ENCODE data around the gene DSCAML1. TPM values are rescaled to one million over a fixed set of nuclear protein-coding genes. Genes with fewer than 3 reads are reported as not detected.

Gene DSCAML1
- total RNA-seq, 1 experiment from 2014 or later, result not detected

DNA sequence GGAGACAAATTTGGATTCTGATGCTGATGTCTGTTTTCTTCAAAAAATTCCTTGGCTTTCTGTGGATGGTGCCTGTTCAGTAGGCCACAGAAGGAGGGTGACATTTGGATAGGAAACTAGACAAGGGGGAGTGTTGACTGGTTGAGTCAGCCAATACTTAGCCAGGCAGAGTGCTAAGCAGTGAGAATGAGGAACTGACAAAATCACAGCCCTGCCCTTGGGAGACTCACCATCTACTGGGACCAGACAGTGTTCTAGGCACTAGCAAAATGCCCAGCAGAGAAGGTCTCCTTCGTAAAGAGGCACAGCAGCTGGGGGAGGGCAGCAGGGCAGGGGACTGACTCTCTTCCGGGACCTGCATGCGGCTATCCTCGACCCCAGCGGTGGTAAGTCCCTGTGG, 190.2 kb downstream of the DSCAML1 start:
- no peaks in the 10 kb centered on the region for H3K9me2 ChIP-seq (replicated peaks; ENCODE audit: low read length)
- POLR2A ChIA-PET (ENCODE audit: unreplicated experiment), result no interaction called here
- H3K4me1 ChIP-seq (ENCODE audit: insufficient read depth, low read length), result no peaks in the 10 kb centered on the region
- H3K9me3 ChIP-seq (ENCODE audit: low read length), result no peaks in the 10 kb centered on the region
- H3K27ac ChIP-seq (ENCODE audit: low read length), result no peak overlapping the region
- no peak overlapping the region for H3K9ac ChIP-seq (ENCODE audit: low read length)
- no peak overlapping the region for H3K4me3 ChIP-seq (ENCODE audit: low read length)
- ATAC-seq (no peak), DNase-seq (no peak)
- no peak overlapping the region for H2AFZ ChIP-seq (ENCODE audit: low read length)
- CTCF ChIA-PET, result no interaction called here
- H4K20me1 ChIP-seq (ENCODE audit: low read length), result no peaks in the 10 kb centered on the region
- TF ChIP-seq EZH2phosphoT487 (IDR thresholded peaks at IDR 0.05; ENCODE audit: borderline replicate concordance, low read length) (no peak), EZH2 (IDR thresholded peaks at IDR 0.05; ENCODE audit: low read length, unreplicated experiment) (no peak), CTCF (conservative IDR thresholded peaks at IDR 0.05; ENCODE audit: low read depth, low read length) (no peak)
- H3K4me2 ChIP-seq (ENCODE audit: low read length), result no peak overlapping the region
- no peaks in the 10 kb centered on the region for H3K79me2 ChIP-seq (ENCODE audit: low read length)
- no peaks in the 10 kb centered on the region for H3K36me3 ChIP-seq (ENCODE audit: low read depth, low read length)
- no peaks in the 10 kb centered on the region for H3F3A ChIP-seq (ENCODE audit: low read length, unreplicated experiment)
- no TSS peak for BruUV-seq (replicated peaks)
- H3K27me3 ChIP-seq (ENCODE audit: low read length), result peaks cover 89% of the 10 kb centered on the region
- intact Hi-C loops (cut with micrococcal nuclease), result no loop called here

DNA sequence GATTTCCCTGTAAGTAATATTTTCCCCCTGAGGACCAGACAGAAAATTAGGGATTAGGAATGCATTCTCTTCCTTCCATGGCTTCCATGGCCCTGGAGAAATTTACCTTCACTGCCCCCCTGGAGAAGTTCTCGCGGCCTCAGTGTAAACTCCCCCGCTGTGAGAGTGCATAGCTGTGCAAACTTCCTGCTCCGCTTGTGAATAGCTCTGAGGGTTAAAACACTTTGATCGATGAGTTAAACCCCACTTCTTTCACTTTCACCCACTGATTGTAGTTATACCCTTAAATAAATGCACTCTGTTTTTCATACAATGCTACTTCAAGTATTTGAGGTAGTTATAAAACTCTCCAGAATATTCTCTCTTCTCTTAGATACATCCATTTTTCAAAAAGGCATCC, 190.8 kb downstream of the DSCAML1 start:
- H3K27ac ChIP-seq (ENCODE audit: low read length), result no peak overlapping the region
- CTCF ChIA-PET, result no interaction called here
- ATAC-seq (no peak), DNase-seq (no peak)
- no peaks in the 10 kb centered on the region for H3F3A ChIP-seq (ENCODE audit: low read length, unreplicated experiment)
- no peak overlapping the region for H2AFZ ChIP-seq (ENCODE audit: low read length)
- no peaks in the 10 kb centered on the region for H4K20me1 ChIP-seq (ENCODE audit: low read length)
- TF ChIP-seq EZH2 (IDR thresholded peaks at IDR 0.05; ENCODE audit: low read length, unreplicated experiment) (no peak), CTCF (conservative IDR thresholded peaks at IDR 0.05; ENCODE audit: low read depth, low read length) (no peak), EZH2phosphoT487 (IDR thresholded peaks at IDR 0.05; ENCODE audit: borderline replicate concordance, low read length) (no peak)
- intact Hi-C loops (cut with micrococcal nuclease), result no loop called here
- H3K79me2 ChIP-seq (ENCODE audit: low read length), result no peaks in the 10 kb centered on the region
- H3K4me1 ChIP-seq (ENCODE audit: insufficient read depth, low read length), result no peaks in the 10 kb centered on the region
- no peaks in the 10 kb centered on the region for H3K9me2 ChIP-seq (replicated peaks; ENCODE audit: low read length)
- H3K27me3 ChIP-seq (ENCODE audit: low read length), result peaks cover 89% of the 10 kb centered on the region
- BruUV-seq (replicated peaks), result no TSS peak
- H3K4me2 ChIP-seq (ENCODE audit: low read length), result no peak overlapping the region
- no peaks in the 10 kb centered on the region for H3K36me3 ChIP-seq (ENCODE audit: low read depth, low read length)
- H3K4me3 ChIP-seq (ENCODE audit: low read length), result no peak overlapping the region
- H3K9ac ChIP-seq (ENCODE audit: low read length), result no peak overlapping the region
- H3K9me3 ChIP-seq (ENCODE audit: low read length), result no peaks in the 10 kb centered on the region
- POLR2A ChIA-PET (ENCODE audit: unreplicated experiment), result no interaction called here

GRCh38 chr11:117605331-117605730, 191.7 kb downstream of the DSCAML1 start:
- Histone ChIP-seq H3K4me2 (ENCODE audit: low read length) (no peak overlapping the region), H3K36me3 (ENCODE audit: low read depth, low read length) (no peaks in the 10 kb centered on the region), H3K27ac (ENCODE audit: low read length) (no peak overlapping the region), H3K9me2 (replicated peaks; ENCODE audit: low read length) (no peaks in the 10 kb centered on the region), H3F3A (ENCODE audit: low read length, unreplicated experiment) (no peaks in the 10 kb centered on the region), H3K4me3 (ENCODE audit: low read length) (no peak overlapping the region), H3K27me3 (ENCODE audit: low read length) (peaks cover 88% of the 10 kb centered on the region), H3K9me3 (ENCODE audit: low read length) (no peaks in the 10 kb centered on the region), H3K4me1 (ENCODE audit: insufficient read depth, low read length) (no peaks in the 10 kb centered on the region), H3K79me2 (ENCODE audit: low read length) (no peaks in the 10 kb centered on the region), H2AFZ (ENCODE audit: low read length) (no peak overlapping the region), H4K20me1 (ENCODE audit: low read length) (no peaks in the 10 kb centered on the region), H3K9ac (ENCODE audit: low read length) (no peak overlapping the region)
- intact Hi-C loops (cut with micrococcal nuclease), result no loop called here
- CTCF ChIA-PET, result no interaction called here
- DNase-seq (no peak), ATAC-seq (no peak)
- TF ChIP-seq CTCF (conservative IDR thresholded peaks at IDR 0.05; ENCODE audit: low read depth, low read length), result no peak
- no peak for TF ChIP-seq EZH2phosphoT487 (IDR thresholded peaks at IDR 0.05; ENCODE audit: borderline replicate concordance, low read length)
- TF ChIP-seq EZH2 (IDR thresholded peaks at IDR 0.05; ENCODE audit: low read length, unreplicated experiment), result no peak
- POLR2A ChIA-PET (ENCODE audit: unreplicated experiment), result no interaction called here
- BruUV-seq (replicated peaks), result no TSS peak
